ENCODE data around the gene SGMS1.

- TF ChIP-seq POLR2A (IDR thresholded peaks at IDR 0.05) (no peak), CTCF (IDR thresholded peaks at IDR 0.05) (no peak)
These were observed 111.6 kb downstream of the SGMS1 start for GRCh38 chr10:50512214-50512595.

All from prostate gland (tissue), 2 donors.